Mononuclear cell (primary cell): ENCODE results near the gene TRMT112. TPM values are rescaled to one million over a fixed set of nuclear protein-coding genes. Genes with fewer than 3 reads are reported as not detected.

ENCODE experiments used
- H3K27me3 ChIP-seq: 2 replicates; pipeline ENCODE4 v1.6.0; 2011; ENCODE audit warnings: low read length, control low read depth; ENCODE audit not compliant: insufficient read depth
- H3K4me1 ChIP-seq: 2 replicates; pipeline ENCODE4 v1.5.1; 2011; ENCODE audit warnings: mild to moderate bottlenecking, low read length, control low read depth; ENCODE audit not compliant: insufficient read depth
- H3K4me3 ChIP-seq: 2 replicates; pipeline ENCODE4 v1.5.1; 2011; ENCODE audit warnings: mild to moderate bottlenecking, low read length, moderate library complexity
- H3K9me3 ChIP-seq: 2 replicates; pipeline ENCODE4 v1.5.1; 2011; ENCODE audit warnings: low read depth, mild to moderate bottlenecking, control low read depth, low read length
- total RNA-seq: library from RNA; depleted of rRNA; stranded (reverse); fragments of >200 nt; gene quantifications from one replicate; pipeline ENCODE4 v1.2.3, GENCODE V29; 2012

TRMT112 gene
- total RNA-seq, 1 donor = 62.1 TPM

- no peaks in the 10 kb centered on the region for H3K9me3 ChIP-seq
- H3K27me3 ChIP-seq = peaks cover 84% of the 10 kb centered on the region
- peaks cover 28% of the 10 kb centered on the region for H3K4me1 ChIP-seq
- no peak overlapping the region for H3K4me3 ChIP-seq
Measured at GRCh38 chr11:64297699-64298358, 19.5 kb downstream of the TRMT112 start.

- Histone ChIP-seq H3K4me3 (no peak overlapping the region), H3K9me3 (no peaks in the 10 kb centered on the region), H3K27me3 (peaks cover 91% of the 10 kb centered on the region), H3K4me1 (peaks cover 35% of the 10 kb centered on the region)
Measured at GRCh38 chr11:64296830-64297698, 20.3 kb downstream of the TRMT112 start.

GRCh38 chr11:64296236-64296635 lies 21.1 kb downstream of the TRMT112 start:
- peaks cover 90% of the 10 kb centered on the region for H3K27me3 ChIP-seq
- peaks cover 38% of the 10 kb centered on the region for H3K4me1 ChIP-seq
- no peak overlapping the region for H3K4me3 ChIP-seq
- H3K9me3 ChIP-seq = no peaks in the 10 kb centered on the region

- Histone ChIP-seq H3K4me1 (peaks cover 35% of the 10 kb centered on the region), H3K9me3 (no peaks in the 10 kb centered on the region), H3K27me3 (peaks cover 92% of the 10 kb centered on the region), H3K4me3 (no peak overlapping the region)
Measured at GRCh38 chr11:64295760-64296159, 21.6 kb downstream of the TRMT112 start.

- Histone ChIP-seq H3K4me1 (peaks cover 25% of the 10 kb centered on the region), H3K4me3 (no peak overlapping the region), H3K9me3 (no peaks in the 10 kb centered on the region), H3K27me3 (peaks cover 91% of the 10 kb centered on the region)
Measured at GRCh38 chr11:64294774-64295173, 22.6 kb downstream of the TRMT112 start.

- no peak overlapping the region for H3K4me3 ChIP-seq
- H3K27me3 ChIP-seq = peaks cover 69% of the 10 kb centered on the region
Measured at GRCh38 chr11:64292460-64293254, 24.7 kb downstream of the TRMT112 start.

GRCh38 chr11:64291752-64292459 lies 25.5 kb downstream of the TRMT112 start:
- no peak overlapping the region for H3K4me3 ChIP-seq

More at GRCh38 chr11:64292460-64293254, 24.7 kb downstream of the TRMT112 start:
- Histone ChIP-seq H3K4me1 (peaks cover 16% of the 10 kb centered on the region), H3K9me3 (no peaks in the 10 kb centered on the region)

GRCh38 chr11:64291262-64291751 lies 26.1 kb downstream of the TRMT112 start, which contains the start of gene KCNK4:
KCNK4 (plus strand) TSS chr11:64291302; CDS start chr11:64293019, 1,717 bp downstream.
- Histone ChIP-seq H3K4me1 (peaks cover 18% of the 10 kb centered on the region), H3K27me3 (peaks cover 56% of the 10 kb centered on the region), H3K9me3 (no peaks in the 10 kb centered on the region), H3K4me3 (no peak within 1 kb of the TSS)

More at GRCh38 chr11:64291752-64292459, 25.5 kb downstream of the TRMT112 start:
- H3K4me1 ChIP-seq = peaks cover 16% of the 10 kb centered on the region
- no peaks in the 10 kb centered on the region for H3K9me3 ChIP-seq
- H3K27me3 ChIP-seq = peaks cover 62% of the 10 kb centered on the region

- Histone ChIP-seq H3K27me3 (peaks cover 49% of the 10 kb centered on the region), H3K4me3 (no peak overlapping the region), H3K9me3 (no peaks in the 10 kb centered on the region), H3K4me1 (peaks cover 24% of the 10 kb centered on the region)
Measured at GRCh38 chr11:64290352-64291261, 26.8 kb downstream of the TRMT112 start.

GRCh38 chr11:64289002-64289564 lies 28.3 kb downstream of the TRMT112 start:
- Histone ChIP-seq H3K4me1 (peaks cover 27% of the 10 kb centered on the region), H3K9me3 (no peaks in the 10 kb centered on the region), H3K27me3 (peaks cover 34% of the 10 kb centered on the region), H3K4me3 (no peak overlapping the region)

- Histone ChIP-seq H3K9me3 (no peaks in the 10 kb centered on the region), H3K4me1 (peaks cover 34% of the 10 kb centered on the region), H3K27me3 (peaks cover 26% of the 10 kb centered on the region), H3K4me3 (no peak overlapping the region)
Measured at GRCh38 chr11:64288353-64288750, 29.0 kb downstream of the TRMT112 start.

- Histone ChIP-seq H3K4me3 (no peak overlapping the region), H3K4me1 (peaks cover 35% of the 10 kb centered on the region), H3K9me3 (no peaks in the 10 kb centered on the region), H3K27me3 (peaks cover 21% of the 10 kb centered on the region)
Measured at GRCh38 chr11:64287676-64288352, 29.5 kb downstream of the TRMT112 start.

GRCh38 chr11:64286801-64287159 lies 30.6 kb downstream of the TRMT112 start:
- no peaks in the 10 kb centered on the region for H3K9me3 ChIP-seq
- H3K4me1 ChIP-seq = peaks cover 25% of the 10 kb centered on the region
- H3K4me3 ChIP-seq = no peak overlapping the region
- peaks cover 15% of the 10 kb centered on the region for H3K27me3 ChIP-seq
